ENCODE results near the gene SLC34A2. TPM values are rescaled to one million over a fixed set of nuclear protein-coding genes. Genes with fewer than 3 reads are reported as not detected.
"Not testable (repeated sequence)": the region's sequence is repeated elsewhere in the genome, so short reads cannot be mapped to it uniquely, and the experiment has no call there.

The SLC34A2 gene, protein sequence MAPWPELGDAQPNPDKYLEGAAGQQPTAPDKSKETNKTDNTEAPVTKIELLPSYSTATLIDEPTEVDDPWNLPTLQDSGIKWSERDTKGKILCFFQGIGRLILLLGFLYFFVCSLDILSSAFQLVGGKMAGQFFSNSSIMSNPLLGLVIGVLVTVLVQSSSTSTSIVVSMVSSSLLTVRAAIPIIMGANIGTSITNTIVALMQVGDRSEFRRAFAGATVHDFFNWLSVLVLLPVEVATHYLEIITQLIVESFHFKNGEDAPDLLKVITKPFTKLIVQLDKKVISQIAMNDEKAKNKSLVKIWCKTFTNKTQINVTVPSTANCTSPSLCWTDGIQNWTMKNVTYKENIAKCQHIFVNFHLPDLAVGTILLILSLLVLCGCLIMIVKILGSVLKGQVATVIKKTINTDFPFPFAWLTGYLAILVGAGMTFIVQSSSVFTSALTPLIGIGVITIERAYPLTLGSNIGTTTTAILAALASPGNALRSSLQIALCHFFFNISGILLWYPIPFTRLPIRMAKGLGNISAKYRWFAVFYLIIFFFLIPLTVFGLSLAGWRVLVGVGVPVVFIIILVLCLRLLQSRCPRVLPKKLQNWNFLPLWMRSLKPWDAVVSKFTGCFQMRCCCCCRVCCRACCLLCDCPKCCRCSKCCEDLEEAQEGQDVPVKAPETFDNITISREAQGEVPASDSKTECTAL
- polyA plus RNA-seq (ENCODE audit: insufficient read length in 12 of 12) = under 1 TPM in 10 of 12 donors, not detected in 2; 0.07 to 0.55 (median 0.16) TPM
- long read RNA-seq, donor 1 = 0 reads
- long read RNA-seq, donor 2 = 0 reads
- long read RNA-seq, donor 3 = 0 reads
- long read RNA-seq, donor 4 = 0 reads
- long read RNA-seq, donor 5 = 0 reads
- long read RNA-seq, donor 6 = 0 reads
- long read RNA-seq, donor 7 = 0 reads
- long read RNA-seq, donor 8 = 0 reads
- long read RNA-seq, donor 9 = 0 reads
- long read RNA-seq, donor 10 = 0 reads
- long read RNA-seq, donor 11 = 0 reads

DNA sequence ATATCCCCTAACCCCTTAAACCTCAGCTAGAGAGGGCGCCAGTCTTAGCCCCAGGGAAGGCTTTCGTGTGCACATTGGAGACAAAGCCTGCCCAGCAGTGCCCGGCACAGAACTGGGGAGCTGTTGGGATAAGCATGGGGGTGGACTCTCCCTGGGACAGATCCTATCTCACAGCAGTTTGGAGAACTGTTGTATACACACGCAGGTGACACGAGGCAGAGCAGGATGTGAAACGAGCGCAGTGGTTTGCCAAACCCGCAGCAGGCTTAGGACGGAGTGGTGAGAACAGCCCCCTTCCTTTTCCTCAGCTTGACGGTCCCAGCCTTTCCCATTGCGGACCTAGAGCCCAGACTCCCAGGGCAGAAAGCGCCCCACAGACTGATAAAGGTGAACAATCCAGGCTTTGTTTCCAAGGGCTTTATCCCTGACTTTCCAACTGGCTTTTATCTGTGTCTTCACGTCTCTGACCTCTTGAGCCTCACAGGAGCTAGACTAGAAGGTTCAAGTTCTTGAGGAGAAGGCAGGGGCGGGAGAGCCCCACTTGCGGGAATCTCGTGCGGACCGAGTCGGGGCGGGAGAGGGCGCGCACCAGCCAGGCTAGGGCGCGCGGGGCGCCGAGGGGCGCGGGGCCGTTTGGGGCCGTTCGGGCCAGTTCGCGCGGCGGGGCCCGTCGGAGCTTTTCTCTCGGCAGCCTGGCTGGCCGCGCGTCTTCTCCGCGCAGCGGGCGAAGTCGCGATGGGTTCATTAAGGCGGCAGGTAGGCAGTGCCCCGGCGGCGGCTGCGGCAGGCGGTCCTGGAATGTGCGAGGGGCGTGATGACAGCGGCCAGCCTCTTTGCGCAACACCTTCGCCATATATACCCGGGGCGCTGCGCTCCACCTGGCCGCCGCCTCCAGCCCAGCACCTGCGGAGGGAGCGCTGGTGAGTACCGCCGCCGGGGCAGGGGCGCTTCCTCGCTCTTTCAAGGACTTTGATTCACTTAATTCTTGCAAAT lies at the start of gene SLC34A2:
TSS of gene SLC34A2 (plus strand) at position 881 of the 993 bp plus-strand sequence. CDS start 6,650 bp downstream, outside the sequence.
- no peak for DNase-seq

DNA sequence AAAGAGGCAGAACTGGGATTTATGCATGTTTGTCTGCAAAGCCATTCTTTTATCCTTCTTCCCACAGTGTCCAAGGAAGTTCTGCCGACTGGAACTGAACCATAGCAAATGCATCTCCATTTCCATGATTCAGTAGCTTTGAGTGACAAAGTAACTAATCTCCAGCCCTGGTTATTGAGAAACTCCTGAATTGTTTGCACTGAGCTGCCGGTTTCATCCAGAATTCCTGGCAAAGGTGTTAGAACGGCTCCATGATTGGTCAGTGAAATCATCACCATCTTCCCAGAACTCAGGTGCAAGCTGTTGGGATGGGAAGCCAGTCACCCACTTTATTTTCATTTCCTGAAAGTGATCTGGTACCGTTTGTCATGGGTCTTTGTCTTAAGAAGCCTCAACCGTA lies 47.0 kb upstream of the SLC34A2 start:
- no peak for DNase-seq

DNA sequence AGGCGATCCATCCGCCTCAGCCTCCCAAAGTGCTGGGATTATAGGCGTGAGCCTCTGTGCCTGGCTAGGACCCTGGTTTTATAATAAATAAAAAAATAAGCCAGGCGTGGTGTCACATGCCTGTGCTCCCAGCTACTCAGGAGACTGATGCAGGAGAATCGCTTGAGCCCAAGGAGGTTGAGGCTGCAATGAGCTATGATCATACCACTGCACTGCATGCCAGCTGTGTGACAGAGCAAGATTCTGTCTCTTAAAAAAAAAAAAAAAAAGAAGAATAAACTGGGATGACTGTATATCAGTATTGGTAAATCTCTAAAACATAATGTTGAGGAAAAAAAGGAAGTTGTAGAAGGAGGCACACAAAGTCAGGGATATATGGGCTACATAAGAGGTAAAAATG lies 45.7 kb upstream of the SLC34A2 start:
- no peak for DNase-seq

DNA sequence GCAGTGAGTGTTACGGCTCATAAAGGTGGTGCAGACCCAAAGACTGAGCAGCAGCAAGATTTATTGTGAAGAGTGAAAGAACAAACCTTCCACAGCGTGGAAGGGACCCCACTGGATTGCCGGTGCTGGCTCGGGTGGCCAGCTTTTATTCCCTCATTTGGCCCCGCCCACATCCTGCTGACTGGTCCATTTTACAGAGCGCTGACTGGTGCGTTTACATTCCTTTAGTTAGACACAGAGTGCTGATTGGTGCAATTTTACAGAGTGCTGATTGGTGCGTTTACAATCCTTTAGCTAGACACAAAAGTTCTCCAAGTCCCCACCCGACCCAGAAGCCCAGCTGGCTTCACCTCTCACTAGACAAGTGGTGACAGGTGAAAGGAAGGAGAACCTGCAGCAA lies 42.0 kb upstream of the SLC34A2 start:
- DNase-seq = not testable (repeated sequence)

DNA sequence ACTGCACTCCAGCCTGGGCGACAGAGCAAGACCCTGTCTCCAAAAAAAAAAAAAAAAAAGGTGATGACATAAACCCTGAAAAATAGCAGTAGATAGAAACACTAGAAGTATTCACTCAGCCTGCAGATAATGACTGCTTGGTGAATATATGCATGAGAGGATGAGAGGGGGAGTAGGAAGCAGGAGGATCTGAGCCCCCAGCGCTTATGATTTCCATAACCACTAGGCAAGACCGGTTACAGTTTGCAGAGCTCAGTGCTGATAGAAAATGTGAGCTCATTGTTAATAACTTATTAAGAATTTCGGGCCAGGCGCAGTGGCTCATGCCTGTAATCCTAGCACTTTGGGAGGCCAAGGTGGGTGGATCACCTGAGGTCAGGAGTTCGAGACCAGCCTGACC lies 40.8 kb upstream of the SLC34A2 start:
- no peak for DNase-seq

DNA sequence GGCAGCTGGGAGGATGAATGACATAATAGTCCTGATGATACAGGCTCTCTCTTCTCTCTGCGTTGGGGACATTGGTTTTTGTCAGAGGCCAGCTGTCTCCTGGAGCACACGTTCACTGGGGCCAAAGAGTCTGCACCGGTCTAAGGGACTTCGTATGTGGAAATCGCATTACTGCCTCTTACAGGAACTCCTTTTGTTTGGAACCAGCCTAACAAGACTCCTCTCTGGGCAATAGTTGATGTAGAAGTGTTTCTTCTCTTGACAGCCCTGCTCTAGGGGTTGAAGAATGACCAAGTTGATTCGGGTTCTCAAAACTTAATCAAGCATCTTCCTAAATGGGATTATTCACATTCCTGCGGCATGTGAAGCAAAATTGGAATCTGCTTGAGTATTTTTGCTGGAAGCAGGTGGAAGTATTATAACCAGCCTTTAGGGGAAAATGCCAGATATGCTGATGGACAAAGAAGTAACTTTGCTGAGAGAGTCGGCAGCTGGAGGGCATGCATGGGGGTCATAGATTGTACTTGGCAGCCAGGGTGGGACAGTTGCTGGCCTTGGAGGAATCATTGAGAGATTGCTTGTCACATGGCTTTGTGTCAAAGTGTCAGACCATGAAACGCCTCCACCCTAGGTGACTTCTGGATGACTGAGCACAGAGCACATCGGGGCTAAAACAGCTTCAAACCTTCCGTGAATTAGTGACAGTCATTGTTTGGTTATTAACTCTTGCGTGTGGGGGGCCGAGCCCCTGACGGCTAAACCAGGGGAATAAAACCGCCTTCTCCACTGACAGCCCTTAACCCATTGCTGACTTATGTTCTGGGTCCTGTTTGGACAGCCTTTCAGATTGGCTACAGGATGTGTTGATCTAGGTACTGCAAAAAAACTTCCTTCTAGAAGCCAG lies 34.4 kb upstream of the SLC34A2 start:
- DNase-seq = no peak

DNA sequence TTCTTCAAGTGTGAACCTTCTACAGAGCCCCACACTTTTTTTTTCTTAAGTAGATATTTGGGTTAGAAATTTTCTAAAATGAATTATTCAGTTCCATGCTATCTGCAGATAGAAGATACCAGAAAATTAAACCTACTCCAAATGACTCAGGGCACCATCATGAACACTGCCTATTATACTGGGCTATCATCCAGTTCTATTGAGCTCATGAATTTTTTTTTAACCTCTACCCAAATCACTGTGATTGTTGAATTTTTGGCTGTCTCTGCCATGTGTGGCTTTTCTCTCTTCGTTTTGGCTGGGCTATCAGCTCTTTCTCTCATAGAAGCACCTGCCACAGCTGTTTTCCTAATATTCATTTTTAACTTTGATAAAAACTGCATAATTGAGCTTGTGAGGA lies 31.0 kb upstream of the SLC34A2 start:
- DNase-seq = no peak

DNA sequence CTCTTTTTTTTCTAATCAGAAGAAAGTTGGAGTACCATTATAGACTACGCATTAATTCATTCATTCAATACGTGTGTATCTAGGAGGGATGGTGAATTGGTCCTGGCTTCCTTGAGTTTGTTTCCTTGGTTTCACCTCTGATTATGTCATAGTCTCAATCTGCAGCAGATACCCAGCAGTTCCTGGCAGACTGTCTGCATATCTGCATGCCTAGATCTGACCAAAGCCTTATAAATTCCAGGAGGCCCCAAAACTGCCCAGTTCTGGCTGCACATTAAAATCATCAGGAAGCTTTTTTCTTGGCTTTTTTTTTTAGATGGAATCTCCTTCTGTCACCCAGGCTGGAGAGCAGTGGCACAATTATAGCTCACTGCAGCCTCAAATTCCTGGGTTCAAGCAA lies 27.2 kb upstream of the SLC34A2 start:
- DNase-seq = no peak

DNA sequence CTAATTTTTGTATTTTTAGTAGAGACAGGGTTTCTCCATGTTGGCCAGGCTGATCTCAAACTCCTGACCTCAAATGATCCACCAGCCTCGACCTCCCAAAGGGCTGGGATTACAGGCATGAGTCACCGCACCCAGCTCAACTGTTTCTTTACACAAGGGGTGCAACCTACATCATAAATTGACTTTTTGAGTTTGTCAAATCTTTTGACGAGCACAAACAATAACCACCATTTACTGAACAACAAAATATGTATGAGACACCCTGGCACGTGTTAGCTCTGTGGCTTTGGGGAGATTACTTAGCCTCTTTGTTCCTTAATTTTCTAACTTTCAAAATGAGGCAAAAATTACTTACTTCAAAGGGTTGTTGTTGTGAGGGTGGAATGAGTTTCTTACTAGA lies 23.5 kb upstream of the SLC34A2 start:
- no peak for DNase-seq

DNA sequence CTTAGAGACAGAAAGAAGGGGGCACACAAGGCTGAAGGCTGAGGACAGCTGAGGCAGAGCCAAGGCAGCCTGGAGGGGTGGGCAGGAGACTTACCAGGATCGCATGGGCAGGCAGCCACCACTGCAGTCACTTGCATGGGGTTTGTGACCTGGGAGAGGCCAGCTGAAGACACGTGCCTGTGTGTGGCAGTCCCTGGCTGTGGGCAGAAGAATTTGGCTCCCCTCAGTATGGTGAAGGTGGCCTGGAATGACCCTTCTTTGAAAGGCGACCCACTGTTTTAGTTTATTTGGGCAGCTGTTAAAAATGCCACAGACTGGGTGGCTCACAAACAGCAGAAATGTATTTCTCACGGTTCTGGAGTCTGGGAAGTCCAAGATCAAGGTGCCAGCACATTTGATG lies 22.1 kb upstream of the SLC34A2 start:
- no peak for DNase-seq

DNA sequence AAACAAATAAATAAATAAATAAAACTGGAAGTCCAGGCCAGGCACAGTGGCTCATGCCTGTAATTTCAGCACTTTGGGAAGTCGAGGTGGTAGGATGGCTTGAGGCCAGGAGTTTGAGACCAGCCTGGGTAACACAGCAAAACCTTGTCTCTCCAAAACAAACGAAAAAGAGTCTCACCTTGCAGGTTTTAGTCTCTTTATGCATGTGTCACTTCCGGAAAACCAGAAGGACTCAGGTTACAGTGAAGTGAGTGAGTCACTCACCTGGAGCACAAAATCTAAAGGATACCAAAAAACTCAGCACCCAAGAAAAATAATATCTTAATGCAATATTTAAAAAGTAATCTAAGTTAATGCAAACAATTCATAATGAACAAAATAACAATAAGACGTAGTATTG lies 20.1 kb upstream of the SLC34A2 start:
- no peak for DNase-seq

DNA sequence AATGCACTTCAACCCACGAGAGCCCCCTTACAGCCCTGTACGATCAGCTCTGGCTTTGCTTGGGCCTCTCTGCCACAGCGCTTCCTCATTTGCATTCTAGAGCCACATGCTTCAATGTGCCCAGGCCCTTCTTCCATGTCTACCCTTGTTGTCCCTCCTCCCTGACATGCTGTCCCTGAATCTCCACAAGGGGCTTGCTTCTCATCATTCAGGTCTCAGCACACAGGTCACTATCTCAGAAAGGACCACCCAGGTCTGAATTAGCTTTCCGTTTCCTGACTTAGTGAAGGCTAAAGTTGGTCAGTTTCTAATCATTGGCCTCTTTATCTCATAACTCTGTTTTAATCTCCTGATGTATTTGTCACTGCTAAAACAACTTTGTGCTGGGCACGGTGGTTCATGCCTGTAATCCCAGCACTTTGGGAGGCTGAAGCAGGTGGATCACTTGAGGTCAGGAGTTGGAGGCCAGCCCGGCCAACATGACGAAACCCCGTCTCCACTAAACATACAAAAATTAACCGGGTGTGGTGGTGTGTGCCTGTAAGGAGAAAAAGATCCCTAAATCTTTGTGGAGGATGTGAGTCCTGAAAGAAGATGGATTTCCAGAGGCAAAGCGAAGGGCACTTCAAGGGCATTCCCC lies 17.9 kb upstream of the SLC34A2 start:
- no peak for DNase-seq

DNA sequence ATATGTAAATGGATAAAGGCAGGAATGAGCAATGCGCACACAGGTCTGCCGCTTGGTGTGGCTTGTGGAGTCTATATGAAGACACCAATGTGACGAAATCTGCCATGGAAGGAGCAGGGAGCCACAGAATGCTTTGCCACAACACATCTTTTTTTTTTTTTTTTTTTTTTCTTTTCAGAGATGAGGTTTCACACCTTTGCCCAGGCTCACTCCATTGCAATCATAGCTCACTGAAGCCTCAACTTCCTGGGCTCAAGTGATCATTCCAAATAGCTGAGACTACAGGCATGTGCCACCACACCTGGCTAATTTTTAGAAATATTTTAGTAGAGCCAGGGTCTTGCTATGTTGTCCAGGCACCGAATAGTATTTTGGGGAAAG lies 17.4 kb upstream of the SLC34A2 start:
- DNase-seq = no peak

DNA sequence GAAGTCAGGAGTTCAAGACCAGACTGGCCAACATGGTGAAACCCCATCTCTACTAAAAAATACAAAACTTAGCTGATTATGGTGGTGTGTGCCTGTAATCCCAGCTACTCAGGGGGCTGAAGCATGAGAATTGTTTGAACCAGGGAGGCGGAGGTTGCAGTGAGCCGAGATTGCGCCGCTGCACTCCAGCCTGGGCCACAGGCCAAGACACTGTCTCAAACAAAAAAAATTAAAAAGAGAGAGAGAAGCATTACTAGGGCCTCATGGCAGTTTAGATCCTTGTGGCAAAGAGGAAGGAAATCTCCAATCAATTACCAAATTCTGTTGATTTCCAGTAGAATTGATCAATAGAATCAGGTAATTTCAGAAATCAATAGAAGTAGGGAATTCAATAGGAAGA lies 16.8 kb upstream of the SLC34A2 start:
- peak; percentile 19 for DNase-seq

DNA sequence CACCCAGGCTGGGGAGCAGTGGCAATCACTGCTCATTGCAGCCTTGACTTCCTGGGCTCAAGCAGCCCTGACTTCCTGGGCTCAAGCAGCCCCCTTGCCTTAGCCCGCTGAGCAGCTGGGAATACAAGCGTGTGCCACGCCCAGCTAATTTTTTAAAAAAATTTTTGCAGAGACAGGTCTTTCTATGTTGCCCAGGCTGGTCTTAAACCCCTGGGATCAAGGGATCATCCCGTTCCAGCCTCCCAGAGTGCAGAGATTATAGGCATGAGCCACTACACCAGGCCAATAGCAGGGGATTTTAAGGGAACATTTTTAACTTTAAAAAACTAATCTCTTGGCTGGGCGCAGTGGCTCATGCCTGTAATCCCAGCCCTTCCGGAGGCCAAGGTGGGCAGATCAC lies 5.3 kb upstream of the SLC34A2 start:
- no peak for DNase-seq

DNA sequence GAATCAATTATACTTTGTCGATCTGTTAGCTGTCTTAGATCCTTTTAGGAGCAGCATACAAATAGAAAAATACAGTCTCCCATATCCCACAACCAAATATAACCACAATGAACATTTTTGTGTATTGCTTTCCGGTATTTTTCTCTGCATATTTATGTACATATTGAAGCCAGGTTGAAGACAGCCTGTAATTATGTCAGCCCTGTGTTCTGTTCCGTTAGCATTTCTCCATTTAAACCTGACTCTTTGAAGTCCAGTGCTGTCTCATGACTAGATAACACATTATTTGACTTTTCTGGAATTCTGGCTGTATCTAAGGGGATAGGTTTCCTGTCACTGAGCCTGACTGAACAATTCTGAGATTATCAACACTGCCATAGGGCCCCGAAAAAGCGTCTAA lies 4.0 kb upstream of the SLC34A2 start:
- no peak for DNase-seq

DNA sequence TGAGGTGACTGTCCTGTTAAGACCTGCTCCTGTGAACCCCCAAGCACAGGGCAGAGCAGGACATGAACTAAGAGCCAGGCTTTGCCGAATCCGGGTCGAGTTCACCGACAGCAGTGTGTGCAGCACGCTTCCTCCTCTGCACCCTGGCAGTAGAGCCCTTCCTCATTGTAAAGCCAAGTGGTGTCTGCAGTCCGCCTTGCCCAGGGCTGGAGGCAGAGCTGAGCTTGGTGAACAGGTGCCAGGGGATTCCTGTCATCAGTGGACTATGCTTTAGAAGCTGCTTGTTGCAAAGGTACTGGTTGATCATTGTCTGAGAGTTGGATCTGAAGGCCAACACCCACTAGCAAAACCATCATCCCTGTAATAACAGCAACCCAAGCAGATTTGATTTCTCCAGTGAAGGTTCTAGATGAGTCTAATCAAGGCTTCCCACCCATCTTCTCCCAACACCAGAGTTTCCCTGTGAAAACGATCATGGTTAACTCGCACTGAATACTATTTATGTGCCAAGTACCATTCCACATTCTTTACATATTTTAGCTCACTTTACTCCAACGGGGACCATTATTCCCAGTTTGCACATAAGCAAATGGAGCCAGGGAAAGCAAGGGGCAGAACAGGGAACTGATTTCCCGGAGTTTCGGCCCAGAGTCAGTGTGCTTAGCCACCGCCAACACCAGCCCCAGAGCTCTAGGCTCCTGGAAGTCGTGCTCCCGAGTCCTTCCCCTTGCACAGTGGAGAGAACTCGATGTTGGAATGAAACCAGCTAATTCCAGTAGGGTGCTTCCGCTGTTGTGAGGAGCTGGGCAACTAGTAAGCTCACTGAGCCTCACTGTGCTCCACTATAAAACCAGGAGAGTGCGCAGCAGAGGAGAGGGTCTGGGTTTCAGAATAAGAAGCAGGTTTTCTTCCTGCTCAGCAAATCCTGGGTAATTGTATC lies 1.4 kb upstream of the SLC34A2 start:
- no peak for DNase-seq

DNA sequence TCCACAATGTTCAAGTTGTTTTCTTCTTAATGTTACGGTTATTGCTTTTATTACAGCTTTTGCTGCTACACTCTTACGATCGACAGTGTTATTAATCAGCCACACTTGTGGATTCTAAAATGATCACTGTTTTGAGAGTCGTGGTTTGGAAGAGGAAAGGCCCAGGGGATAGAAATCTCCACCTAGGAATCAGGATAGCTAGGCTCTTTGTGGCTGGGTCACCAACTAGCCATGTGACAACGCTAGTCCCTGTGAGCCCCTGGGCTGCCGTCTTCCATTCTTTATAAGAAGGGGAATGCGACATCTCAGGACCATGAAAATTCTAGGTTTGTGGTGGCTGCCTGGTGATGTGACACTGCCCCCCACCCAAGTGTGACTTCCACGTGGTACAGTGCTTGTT lies 380 bp downstream of the SLC34A2 start:
- DNase-seq = no peak

DNA sequence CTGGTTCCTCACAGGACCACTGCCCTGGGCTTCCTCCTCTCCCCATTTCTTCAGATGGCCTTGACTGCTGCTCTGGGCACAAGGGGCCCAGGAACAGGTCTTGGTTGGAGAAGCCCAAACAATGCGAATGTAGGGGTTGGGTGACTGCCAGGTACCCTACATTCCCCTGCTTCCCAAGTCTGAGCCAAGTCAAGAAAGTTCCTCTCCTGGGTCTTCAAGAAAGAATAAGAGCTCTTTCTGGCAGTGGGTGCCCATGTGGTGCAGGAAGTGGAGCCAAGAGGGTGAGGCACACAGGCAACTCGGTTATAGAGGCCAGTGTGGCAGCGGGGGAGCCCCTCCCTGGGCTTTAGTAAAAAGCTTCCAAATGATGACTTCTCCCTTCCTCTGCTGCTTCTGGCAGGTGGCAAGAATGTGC lies 2.7 kb downstream of the SLC34A2 start:
- no peak for DNase-seq

Measured in muscle of arm (tissue), 14 donors.